HG03097 (cell line): ENCODE data around the gene FBN1.

ENCODE experiments used
- ATAC-seq: cut with Tn5 transposase; IDR thresholded peaks from one replicate; pipeline ENCODE4 v1.9.1; 2021; ENCODE audit not compliant: unreplicated experiment, low FRiP score

The FBN1 gene

DNA sequence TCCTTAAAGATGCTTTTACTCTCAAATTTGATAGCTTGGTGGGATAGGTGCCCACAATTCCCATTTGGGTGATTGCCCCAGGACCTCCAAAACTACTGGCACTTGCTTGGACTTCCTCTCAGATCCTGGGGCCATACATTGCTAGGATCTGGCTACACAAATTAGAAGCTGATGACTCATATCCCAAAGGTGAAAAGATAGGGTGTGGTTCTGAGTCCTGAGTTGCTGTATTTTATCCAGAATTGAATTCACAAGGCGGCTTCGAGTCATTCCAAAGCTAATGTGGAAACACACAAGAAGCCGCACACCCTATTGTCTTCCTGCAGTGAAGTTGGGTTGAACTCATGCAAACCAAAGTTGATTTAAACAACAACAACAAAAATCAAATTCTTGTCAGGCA is 260.9 kb downstream of the FBN1 start:
- no peak for ATAC-seq

DNA sequence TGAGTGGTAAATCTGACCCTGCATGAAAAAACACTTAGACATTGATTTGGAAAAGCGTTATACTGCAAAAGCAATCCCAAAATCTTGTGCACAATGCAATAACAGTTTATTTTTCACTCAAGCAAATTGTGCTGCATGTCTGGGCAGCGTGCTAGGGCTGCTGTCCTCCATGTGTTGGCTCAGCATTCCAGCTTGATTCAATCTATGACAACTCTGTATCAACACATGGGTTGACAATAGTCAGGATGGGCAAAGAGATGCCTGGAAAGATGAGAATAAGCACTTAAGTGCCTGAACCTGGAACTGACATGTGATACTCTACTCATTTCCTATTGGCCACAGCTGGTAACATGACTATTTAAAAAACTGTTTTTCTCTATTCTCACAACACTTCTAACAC is 262.5 kb downstream of the FBN1 start:
- ATAC-seq, result no peak

DNA sequence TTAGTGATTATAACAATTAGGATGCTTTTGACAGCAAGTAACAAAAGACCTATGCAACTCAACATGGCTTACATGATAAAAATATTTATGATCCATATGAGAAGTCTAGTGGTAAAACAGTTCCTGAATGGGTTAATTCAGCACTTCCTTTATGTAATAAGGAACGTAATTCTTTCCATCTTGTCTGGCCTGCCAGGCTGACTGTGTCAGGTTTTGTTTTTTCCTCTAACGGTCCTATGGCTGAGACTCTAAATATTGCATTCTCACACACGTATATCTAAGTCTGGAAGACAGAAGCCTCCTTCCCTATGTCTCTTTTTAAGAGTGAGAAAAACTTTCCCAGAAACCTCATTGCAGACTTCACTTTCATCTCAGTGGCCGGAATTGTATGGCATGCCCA is 263.6 kb downstream of the FBN1 start:
- no peak for ATAC-seq

DNA sequence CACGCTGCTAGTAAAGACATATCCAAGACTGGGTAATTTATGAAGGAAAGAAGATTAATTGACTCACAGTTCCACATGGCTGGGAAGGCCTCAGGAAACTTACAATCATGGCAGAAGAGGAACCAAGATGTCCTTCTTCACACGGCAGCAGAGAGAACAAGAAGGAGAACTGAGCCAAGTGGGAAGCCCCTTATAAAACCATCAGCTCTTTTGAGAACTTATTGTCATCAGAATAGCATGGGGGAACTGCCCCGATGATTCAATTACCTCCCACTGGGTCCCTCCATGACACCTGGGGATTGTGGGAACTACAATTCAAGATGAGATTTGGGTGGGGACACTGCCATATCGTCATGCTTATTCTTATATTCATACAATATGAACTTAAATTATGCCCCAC is 265.3 kb downstream of the FBN1 start:
- ATAC-seq, result no peak

DNA sequence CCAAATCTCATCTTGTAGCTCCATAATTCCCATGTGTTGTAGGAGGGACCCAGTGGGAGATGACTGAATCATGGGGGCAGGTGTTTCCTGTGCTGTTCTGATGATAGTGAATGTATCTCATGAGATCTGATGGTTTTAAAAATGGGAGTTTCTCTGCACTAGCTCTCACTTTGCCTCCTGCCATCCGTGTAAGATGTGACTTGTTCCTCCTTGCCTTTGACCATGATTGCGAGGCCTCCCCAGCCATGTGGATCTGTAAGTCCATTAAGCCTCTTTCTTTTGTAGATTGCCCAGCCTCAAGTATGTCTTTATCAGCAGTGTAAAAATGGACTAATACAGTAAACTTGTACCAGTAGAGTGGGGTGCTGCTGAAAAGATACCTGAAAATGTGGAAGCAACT is 269.7 kb downstream of the FBN1 start:
- no peak for ATAC-seq

DNA sequence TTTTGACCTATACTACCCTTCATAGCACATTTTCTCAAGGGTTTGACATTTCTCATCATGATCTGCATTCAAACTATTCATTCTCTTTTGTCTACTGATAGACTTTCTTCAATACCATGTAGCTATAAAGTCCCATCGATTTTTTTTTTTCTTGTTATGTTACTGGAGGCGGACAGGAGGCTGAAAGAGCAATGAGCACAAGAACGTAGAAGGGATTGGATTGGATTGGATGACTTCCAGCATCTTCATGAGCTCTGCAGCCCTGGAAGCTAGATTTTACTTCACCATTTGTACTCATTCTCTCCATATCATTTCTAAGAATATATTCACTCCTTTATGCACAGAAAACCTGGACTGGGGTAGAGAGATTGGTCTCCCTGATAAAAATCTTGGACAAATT is 271.0 kb downstream of the FBN1 start:
- no peak for ATAC-seq

DNA sequence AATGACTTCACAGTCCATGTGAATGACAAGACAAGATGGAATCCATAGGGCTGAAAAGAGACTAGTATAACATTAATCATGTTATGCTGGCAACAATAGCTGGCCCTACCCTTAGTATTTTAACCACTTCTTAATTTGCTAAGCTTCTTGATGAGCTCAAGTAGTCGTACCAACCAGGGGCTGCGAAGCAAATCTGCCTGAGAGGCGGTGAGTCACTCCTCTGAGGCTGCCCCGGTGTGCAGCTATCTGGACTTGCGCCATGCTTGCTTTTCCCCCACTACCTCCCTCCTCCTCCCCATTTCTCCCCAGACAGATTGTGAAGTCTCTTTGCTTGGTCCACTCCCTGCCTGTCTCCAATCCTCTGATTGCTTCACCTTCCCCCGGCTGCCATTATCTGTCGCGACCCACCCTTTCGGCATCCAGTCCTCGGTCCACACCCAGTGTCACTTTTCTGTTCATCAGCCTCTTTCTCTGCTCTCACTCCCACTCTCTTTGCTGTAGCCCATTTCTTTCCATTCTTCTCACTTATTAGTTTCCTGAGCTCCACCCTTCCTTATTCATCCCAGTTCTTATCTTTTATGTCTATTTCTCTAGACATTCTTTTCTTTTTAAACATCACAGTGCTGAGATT is 271.6 kb downstream of the FBN1 start:
- no peak for ATAC-seq

DNA sequence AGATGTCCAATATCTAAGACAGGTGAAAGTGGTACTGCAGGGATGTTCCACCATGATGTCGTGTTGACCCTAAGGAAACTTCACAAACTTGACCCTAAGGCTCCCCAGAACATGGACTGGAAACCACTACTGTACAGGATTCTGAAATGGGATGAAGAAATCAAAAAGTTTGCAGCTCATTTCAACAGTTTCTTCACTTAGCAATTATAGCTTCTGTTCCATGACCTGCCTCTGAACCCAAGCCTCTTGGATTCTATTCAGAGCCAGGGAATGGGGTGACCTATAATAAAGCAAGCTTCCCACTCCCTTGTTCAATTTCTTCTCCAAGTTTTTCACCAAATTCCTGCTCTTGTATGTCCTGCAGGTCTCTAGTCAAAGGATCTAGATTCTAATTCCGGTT is 273.5 kb downstream of the FBN1 start:
- no peak for ATAC-seq

GRCh38 chr15:48371550-48371949 is 274.0 kb downstream of the FBN1 start:
- ATAC-seq, result no peak

DNA sequence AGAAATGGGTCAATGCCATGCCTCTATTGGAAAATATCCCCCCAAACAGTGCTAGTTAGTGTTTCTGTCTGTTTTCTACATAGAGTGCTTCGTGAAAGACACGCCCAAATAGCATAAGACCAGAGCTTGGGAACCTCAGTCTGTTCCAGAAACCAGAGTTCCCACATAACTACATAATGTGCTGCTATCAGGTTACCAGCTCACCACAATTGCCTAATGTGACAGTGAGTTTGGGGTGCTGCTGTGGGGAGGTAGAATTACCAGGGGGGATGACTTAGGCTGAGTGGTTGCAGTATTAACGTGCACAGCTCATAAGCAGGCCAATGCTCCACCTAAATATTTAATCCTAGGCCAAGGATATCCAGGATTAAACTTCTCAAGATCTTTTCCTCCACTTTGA is 275.0 kb downstream of the FBN1 start:
- ATAC-seq, result no peak

DNA sequence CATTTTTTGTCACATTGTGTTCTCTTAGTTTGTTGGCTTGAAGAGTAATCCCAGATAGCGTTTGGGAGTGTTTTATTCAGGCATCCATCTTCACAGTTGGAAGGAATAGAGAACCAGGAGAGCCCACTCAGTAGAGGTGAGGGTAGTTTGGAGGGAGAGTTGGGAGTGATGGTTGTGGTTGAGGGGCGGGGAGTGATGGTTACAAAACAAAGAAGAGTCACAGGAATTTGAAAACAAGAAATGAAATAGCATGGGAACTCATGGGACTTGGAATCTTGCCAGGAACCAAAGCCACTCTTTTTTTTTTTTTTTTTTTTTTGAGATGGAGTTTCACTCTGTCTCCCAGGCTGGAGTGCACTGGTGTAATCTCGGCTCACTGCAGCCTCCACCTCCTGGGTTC is 278.0 kb downstream of the FBN1 start:
- ATAC-seq, result no peak

GRCh38 chr15:48366584-48367312 is 278.8 kb downstream of the FBN1 start:
- ATAC-seq, result no peak

GRCh38 chr15:48365575-48365974 is 279.9 kb downstream of the FBN1 start:
- ATAC-seq, result no peak

DNA sequence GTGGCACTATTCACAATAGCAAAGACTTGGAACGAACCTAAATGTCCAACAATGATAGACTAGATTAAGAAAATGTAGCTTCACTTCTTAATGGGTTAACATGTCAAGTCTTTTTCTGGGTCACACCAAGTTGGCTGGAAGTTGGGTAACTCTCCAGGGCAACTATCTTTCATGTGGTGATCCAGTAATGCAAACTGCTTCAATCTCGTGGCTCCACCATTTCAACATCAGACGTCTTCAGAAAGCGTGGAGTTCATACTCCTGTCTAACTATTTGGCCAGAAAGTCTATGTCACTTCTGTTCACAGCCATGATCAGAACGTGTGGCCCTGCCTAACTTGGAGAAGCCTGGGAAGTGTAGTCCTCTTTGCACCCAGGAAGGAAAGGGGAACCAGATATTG is 282.0 kb downstream of the FBN1 start:
- ATAC-seq, result no peak

DNA sequence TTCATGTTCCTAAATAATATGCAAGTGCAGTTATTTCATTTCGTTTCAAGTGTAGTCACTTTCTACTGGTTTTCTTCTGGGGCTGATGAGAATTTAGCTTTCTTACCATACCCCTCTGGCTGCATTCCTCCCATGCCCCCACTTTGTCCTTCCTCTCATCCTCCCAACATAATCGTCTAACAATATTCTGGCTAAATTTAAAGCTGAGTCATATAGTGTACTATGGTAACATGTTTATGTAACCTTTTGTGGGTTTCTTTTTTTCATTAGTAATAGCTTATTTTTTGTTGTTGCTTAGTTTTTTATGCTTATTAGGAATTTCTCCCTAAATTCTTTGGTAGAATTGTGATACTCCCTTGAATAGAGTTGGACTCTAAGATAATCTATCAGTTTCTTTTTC is 283.8 kb downstream of the FBN1 start:
- no peak for ATAC-seq

DNA sequence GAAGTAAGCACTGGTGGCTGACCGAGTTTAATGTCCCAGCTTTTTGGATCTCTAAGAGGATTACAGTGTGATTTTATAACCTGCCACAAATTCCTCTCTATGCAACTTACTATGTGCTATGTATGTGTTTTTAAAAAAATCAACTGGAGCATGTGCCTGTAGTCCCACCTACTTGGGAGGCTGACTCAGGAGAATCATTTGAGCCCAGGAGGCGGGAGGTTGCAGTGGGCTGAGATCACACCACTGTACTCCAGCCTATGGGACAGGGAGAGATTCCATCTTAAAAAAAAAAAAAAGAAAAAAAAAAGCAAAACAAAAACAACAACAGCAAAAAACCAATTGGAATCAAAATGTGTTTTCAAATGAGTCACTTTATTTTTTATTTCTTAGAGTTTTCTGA is 284.7 kb downstream of the FBN1 start:
- no peak for ATAC-seq
